Vagina (tissue), 2 donors: ENCODE results near the gene PLCL1. TPM values are rescaled to one million over a fixed set of nuclear protein-coding genes. Genes with fewer than 3 reads are reported as not detected.

Experiments
- DNase-seq, 2 donors: peaks; one replicate each; pipeline ENCODE4 v3.0.0-alpha.2; 2017; ENCODE audit errors: extremely low spot score in 2 of 2
- H3K27ac ChIP-seq: fragments of 200-600 bp; sonication (generic); one replicate; pipeline ENCODE4 v1.5.1; 2019
- H3K27me3 ChIP-seq: fragments of 200-600 bp; sonication (generic); one replicate; pipeline ENCODE4 v1.5.1; 2019
- H3K36me3 ChIP-seq, 2 donors: fragments of 200-600 bp; sonication (generic); one replicate each; pipeline ENCODE4 v1.5.1; 2017 to 2019
- H3K4me1 ChIP-seq: fragments of 200-600 bp; sonication (generic); one replicate; pipeline ENCODE4 v1.5.1; 2019
- H3K4me3 ChIP-seq, 2 donors: fragments of 200-600 bp; sonication (generic); 1 replicate in 1 of 2; 2 replicates in 1 of 2; pipeline ENCODE4 v1.5.1; 2016 to 2019
- H3K9me3 ChIP-seq: fragments of 200-600 bp; sonication (generic); one replicate; pipeline ENCODE4 v1.5.1; 2019
- POLR2A ChIP-seq, 2 donors: fragments of 450-650 bp; IDR thresholded peaks; one replicate each; pipeline ENCODE4 v1.6.1; 2017; ENCODE audit warnings: antibody characterized with exemption in 2 of 2, mild to moderate bottlenecking in 2 of 2, moderate library complexity in 2 of 2
- POLR2AphosphoS5 ChIP-seq, 2 donors: sonication (generic); formaldehyde crosslinking; IDR thresholded peaks; one replicate each; pipeline ENCODE4 v1.9.0; 2017; ENCODE audit warnings: antibody characterized with exemption in 2 of 2, mild to moderate bottlenecking in 2 of 2, low read depth in 1 of 2; ENCODE audit not compliant: insufficient read depth in 1 of 2
- intact Hi-C: fragments of 100-400 bp; cut with DNase I; formaldehyde crosslinking; loops from one replicate; pipeline ENCODE4 v1.15.1; 2023
- total RNA-seq: library from RNA; depleted of rRNA; stranded (reverse); fragments of >200 nt; gene quantifications from one replicate; pipeline ENCODE4 v1.2.3, GENCODE V29; 2016
- TF ChIP-seq, protein P1 (sequence below), 3 experiments: fragments of 450-650 bp in 2 of 3; fragments of 200-600 bp in 1 of 3; sonication (generic) in 1 of 3; IDR thresholded peaks; one replicate each; pipeline ENCODE4 v1.5.1; 2017 to 2019; ENCODE audit warnings: antibody characterized with exemption in 3 of 3, mild to moderate bottlenecking in 2 of 3, moderate library complexity in 2 of 3

The PLCL1 gene
- total RNA-seq, 1 donor from 2014 or later: 6.6 TPM

DNA sequence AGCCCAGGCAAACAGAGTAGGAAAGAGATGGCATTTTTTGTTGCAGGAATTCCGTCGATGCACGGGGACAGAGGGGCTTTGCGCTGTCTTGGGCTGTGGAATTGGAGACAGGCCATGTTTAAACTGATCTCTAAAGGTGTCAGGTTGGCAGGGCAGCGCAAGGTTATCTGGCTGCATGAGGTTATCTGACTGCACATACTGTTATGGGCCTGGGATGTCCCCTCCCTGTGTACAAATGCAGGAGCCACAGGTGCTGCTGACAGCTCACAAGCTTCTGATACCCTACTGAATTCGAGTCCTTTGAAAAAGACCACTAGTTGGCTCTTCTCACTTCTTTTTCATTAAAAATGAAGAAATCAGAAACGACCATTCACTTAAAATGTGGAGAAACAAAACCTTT is 255.4 kb downstream of the PLCL1 start:
- TF ChIP-seq POLR2A (IDR thresholded peaks at IDR 0.05): no peak
- no peak for TF ChIP-seq POLR2AphosphoS5 (IDR thresholded peaks at IDR 0.05; ENCODE audit: insufficient read depth in 1 of 2, low read depth in 1 of 2)
- TF ChIP-seq, protein P1, sequence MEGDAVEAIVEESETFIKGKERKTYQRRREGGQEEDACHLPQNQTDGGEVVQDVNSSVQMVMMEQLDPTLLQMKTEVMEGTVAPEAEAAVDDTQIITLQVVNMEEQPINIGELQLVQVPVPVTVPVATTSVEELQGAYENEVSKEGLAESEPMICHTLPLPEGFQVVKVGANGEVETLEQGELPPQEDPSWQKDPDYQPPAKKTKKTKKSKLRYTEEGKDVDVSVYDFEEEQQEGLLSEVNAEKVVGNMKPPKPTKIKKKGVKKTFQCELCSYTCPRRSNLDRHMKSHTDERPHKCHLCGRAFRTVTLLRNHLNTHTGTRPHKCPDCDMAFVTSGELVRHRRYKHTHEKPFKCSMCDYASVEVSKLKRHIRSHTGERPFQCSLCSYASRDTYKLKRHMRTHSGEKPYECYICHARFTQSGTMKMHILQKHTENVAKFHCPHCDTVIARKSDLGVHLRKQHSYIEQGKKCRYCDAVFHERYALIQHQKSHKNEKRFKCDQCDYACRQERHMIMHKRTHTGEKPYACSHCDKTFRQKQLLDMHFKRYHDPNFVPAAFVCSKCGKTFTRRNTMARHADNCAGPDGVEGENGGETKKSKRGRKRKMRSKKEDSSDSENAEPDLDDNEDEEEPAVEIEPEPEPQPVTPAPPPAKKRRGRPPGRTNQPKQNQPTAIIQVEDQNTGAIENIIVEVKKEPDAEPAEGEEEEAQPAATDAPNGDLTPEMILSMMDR (IDR thresholded peaks at IDR 0.05): no peak
- H3K27ac ChIP-seq: no peak overlapping the region
- H3K27me3 ChIP-seq: no peaks in the 10 kb centered on the region
- H3K4me1 ChIP-seq: no peaks in the 10 kb centered on the region
- no peaks in the 10 kb centered on the region for H3K9me3 ChIP-seq
- intact Hi-C loops: loop anchor here (5.0 kb wide), 1 partner anchor 1842 kb away; no protein-coding TSS in a partner anchor
- no peaks in the 10 kb centered on the region for H3K36me3 ChIP-seq
- no peak for DNase-seq
- no peak overlapping the region for H3K4me3 ChIP-seq

- DNase-seq: no peak
- no peak overlapping the region for H3K4me3 ChIP-seq
- H3K27me3 ChIP-seq: no peaks in the 10 kb centered on the region
- no peak for TF ChIP-seq POLR2AphosphoS5 (IDR thresholded peaks at IDR 0.05; ENCODE audit: insufficient read depth in 1 of 2, low read depth in 1 of 2)
- TF ChIP-seq, protein P1 (IDR thresholded peaks at IDR 0.05): no peak
- TF ChIP-seq POLR2A (IDR thresholded peaks at IDR 0.05): no peak
- H3K9me3 ChIP-seq: no peaks in the 10 kb centered on the region
- no peak overlapping the region for H3K27ac ChIP-seq
- intact Hi-C loops: loop anchor here (5.0 kb wide), 1 partner anchor 1843 kb away; no protein-coding TSS in a partner anchor
- no peaks in the 10 kb centered on the region for H3K4me1 ChIP-seq
- no peaks in the 10 kb centered on the region for H3K36me3 ChIP-seq
Measured at GRCh38 chr2:198060277-198060676, 255.9 kb downstream of the PLCL1 start.

DNA sequence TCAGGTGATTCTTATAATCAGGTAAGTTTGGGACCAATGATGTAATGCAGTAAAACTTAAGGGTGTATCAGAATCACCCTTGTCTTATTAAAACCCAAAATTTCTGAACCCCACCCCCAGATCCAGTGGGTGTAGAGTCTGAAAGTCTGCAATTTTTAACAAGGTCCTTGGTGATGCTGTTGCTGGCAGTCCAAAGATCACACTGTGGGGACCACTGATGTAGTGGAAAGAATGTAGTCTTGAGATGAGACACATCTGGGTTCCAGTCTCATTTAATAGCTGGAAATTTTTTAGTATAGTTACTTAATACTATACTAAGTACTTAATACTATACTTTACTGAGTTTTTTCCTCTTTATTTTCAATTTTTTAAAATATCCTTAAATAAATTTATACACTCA is 258.4 kb downstream of the PLCL1 start:
- Histone ChIP-seq H3K4me3 (no peak overlapping the region), H3K36me3 (no peaks in the 10 kb centered on the region), H3K27me3 (no peaks in the 10 kb centered on the region), H3K4me1 (no peaks in the 10 kb centered on the region), H3K9me3 (no peaks in the 10 kb centered on the region), H3K27ac (no peak overlapping the region)
- intact Hi-C loops: loop anchor here (5.0 kb wide), 1 partner anchor 1846 kb away; no protein-coding TSS in a partner anchor
- TF ChIP-seq POLR2AphosphoS5 (IDR thresholded peaks at IDR 0.05; ENCODE audit: insufficient read depth in 1 of 2, low read depth in 1 of 2): no peak
- TF ChIP-seq POLR2A (IDR thresholded peaks at IDR 0.05): no peak
- TF ChIP-seq, protein P1 (IDR thresholded peaks at IDR 0.05): no peak
- DNase-seq: no peak

- H3K9me3 ChIP-seq: no peaks in the 10 kb centered on the region
- no peak overlapping the region for H3K4me3 ChIP-seq
- no peak for DNase-seq
- intact Hi-C loops: loop anchor here (5.0 kb wide), 1 partner anchor 1846 kb away; no protein-coding TSS in a partner anchor
- H3K36me3 ChIP-seq: no peaks in the 10 kb centered on the region
- no peaks in the 10 kb centered on the region for H3K27me3 ChIP-seq
- no peak overlapping the region for H3K27ac ChIP-seq
- no peaks in the 10 kb centered on the region for H3K4me1 ChIP-seq
- TF ChIP-seq POLR2A (IDR thresholded peaks at IDR 0.05) (no peak), POLR2AphosphoS5 (IDR thresholded peaks at IDR 0.05; ENCODE audit: insufficient read depth in 1 of 2, low read depth in 1 of 2) (no peak)
- TF ChIP-seq, protein P1 (IDR thresholded peaks at IDR 0.05): no peak
Measured at GRCh38 chr2:198063242-198063641, 258.8 kb downstream of the PLCL1 start.

DNA sequence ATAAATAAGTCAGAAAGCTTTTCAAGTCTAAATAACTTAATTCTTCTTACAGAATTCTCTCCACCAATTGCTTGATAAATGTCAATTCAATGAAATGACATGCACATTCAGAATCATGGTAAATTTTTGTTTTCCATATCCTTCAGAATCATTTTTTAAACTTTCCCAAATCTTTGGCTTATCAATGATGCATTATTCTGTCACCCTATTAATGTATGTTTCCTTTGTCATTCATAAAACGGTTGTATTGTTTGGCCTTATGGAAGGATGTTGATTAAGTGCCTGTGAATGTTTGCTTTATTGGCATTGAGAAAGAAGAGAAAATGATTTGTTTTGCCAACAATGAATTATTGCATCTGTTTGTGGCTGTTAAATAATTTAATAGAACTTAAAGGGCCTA is 260.9 kb downstream of the PLCL1 start:
- Histone ChIP-seq H3K4me3 (no peak overlapping the region), H3K27me3 (no peaks in the 10 kb centered on the region), H3K27ac (no peak overlapping the region), H3K4me1 (no peaks in the 10 kb centered on the region), H3K36me3 (no peaks in the 10 kb centered on the region), H3K9me3 (no peaks in the 10 kb centered on the region)
- intact Hi-C loops: no loop called here
- TF ChIP-seq, protein P1 (IDR thresholded peaks at IDR 0.05): no peak
- TF ChIP-seq POLR2A (IDR thresholded peaks at IDR 0.05) (no peak), POLR2AphosphoS5 (IDR thresholded peaks at IDR 0.05; ENCODE audit: insufficient read depth in 1 of 2, low read depth in 1 of 2) (no peak)
- no peak for DNase-seq
